ENCODE data around the gene RBMX2. TPM values are rescaled to one million over a fixed set of nuclear protein-coding genes. Genes with fewer than 3 reads are reported as not detected.

RBMX2 gene
- polyA plus RNA-seq, 1 donor from 2014 or later: 68.9 TPM

Other genes starting within 250 kb of the RBMX2 start
- gene AIFM1, start 236.1 kb upstream of the RBMX2 start, polyA plus RNA-seq: 24.3 and 33.8 TPM in 2 replicates
- 74.7 and 95.4 TPM in 2 replicates for gene RAB33A, start 230.0 kb upstream of the RBMX2 start, polyA plus RNA-seq
- gene ZNF280C, start 133.1 kb upstream of the RBMX2 start, polyA plus RNA-seq: 9.4 and 9.5 TPM in 2 replicates
- 127 and 150 TPM in 2 replicates for gene SLC25A14, start 62.1 kb upstream of the RBMX2 start, polyA plus RNA-seq
- not detected in 2 replicates for gene GPR119, start 16.3 kb upstream of the RBMX2 start, polyA plus RNA-seq

Measured in neural cell (in vitro differentiated cells).